Thymus (tissue), 14 donors: ENCODE data around the gene FMO4. TPM values are rescaled to one million over a fixed set of nuclear protein-coding genes. Genes with fewer than 3 reads are reported as not detected.
A peak's percentile ranks its signal among the peaks of the same experiment; 100 is the strongest.

Experiments
- DNase-seq, 9 donors: peaks; one replicate each; pipeline ENCODE4 v3.0.0-alpha.2; 2013; ENCODE audit warnings: low spot score in 9 of 9, low read depth in 6 of 9, missing footprints in 1 of 9
- H3K27ac ChIP-seq, 2 donors: one replicate each; pipeline ENCODE4 v1.5.1; 2013; ENCODE audit warnings: control low read depth in 1 of 2, low read depth in 1 of 2, low read length in 1 of 2, mild to moderate bottlenecking in 1 of 2, moderate library complexity in 1 of 2
- H3K27me3 ChIP-seq, 2 donors: one replicate each; pipeline ENCODE4 v1.5.1; 2013; ENCODE audit warnings: low read length in 1 of 2; ENCODE audit not compliant: control insufficient read depth in 2 of 2, insufficient read depth in 1 of 2
- H3K36me3 ChIP-seq, 2 donors: one replicate each; pipeline ENCODE4 v1.5.1; 2013; ENCODE audit warnings: low read length in 1 of 2, mild to moderate bottlenecking in 1 of 2, moderate library complexity in 1 of 2; ENCODE audit not compliant: control insufficient read depth in 2 of 2, insufficient read depth in 2 of 2
- H3K4me1 ChIP-seq, 2 donors: one replicate each; pipeline ENCODE4 v1.5.1; 2013; ENCODE audit warnings: low read length in 2 of 2; ENCODE audit not compliant: control insufficient read depth in 2 of 2, insufficient read depth in 2 of 2
- H3K4me3 ChIP-seq, 2 donors: one replicate each; pipeline ENCODE4 v1.5.1; 2013; ENCODE audit warnings: low read length in 2 of 2, control low read depth in 1 of 2, mild to moderate bottlenecking in 1 of 2
- H3K9me3 ChIP-seq, 2 donors: one replicate each; pipeline ENCODE4 v1.5.1; 2013; ENCODE audit warnings: low read length in 1 of 2, mild to moderate bottlenecking in 1 of 2; ENCODE audit not compliant: control insufficient read depth in 2 of 2, insufficient read depth in 1 of 2
- WGBS: extraction: QIAGEN DNeasy Blood & Tissue Kit; methylation state at CpG from one replicate; pipeline ENCODE4 v1.1.7; 2013; 5-methylcytosine and 5-hydroxymethylcytosine counted together
- long read RNA-seq, 10 donors: transcript quantifications; one replicate each; lab custom pipeline, GENCODE V29; 2026
- polyA plus RNA-seq: library from polyadenylated mRNA; stranded (reverse); fragments of 200-250 nt; gene quantifications from one replicate; pipeline ENCODE4 v1.2.3, GENCODE V29; 2013
- total RNA-seq: library from RNA; stranded (reverse); fragments of 120-200 nt; gene quantifications from one replicate; pipeline ENCODE4 v1.2.4, GENCODE V29; 2013
- donor health status: healthy.

FMO4 gene, protein sequence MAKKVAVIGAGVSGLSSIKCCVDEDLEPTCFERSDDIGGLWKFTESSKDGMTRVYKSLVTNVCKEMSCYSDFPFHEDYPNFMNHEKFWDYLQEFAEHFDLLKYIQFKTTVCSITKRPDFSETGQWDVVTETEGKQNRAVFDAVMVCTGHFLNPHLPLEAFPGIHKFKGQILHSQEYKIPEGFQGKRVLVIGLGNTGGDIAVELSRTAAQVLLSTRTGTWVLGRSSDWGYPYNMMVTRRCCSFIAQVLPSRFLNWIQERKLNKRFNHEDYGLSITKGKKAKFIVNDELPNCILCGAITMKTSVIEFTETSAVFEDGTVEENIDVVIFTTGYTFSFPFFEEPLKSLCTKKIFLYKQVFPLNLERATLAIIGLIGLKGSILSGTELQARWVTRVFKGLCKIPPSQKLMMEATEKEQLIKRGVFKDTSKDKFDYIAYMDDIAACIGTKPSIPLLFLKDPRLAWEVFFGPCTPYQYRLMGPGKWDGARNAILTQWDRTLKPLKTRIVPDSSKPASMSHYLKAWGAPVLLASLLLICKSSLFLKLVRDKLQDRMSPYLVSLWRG
- total RNA-seq: 2.5 TPM
- polyA plus RNA-seq: 6.9 TPM
- long read RNA-seq, donor 1: 0 reads
- long read RNA-seq, donor 2: 0 reads
- long read RNA-seq, donor 3, partial matches to known transcripts: 0 of 1 reads
- long read RNA-seq, donor 3, other reads (novel, unspliced or antisense): 0 of 1 reads
- long read RNA-seq, donor 4, partial matches to known transcripts: 0 of 1 reads
- long read RNA-seq, donor 4, other reads (novel, unspliced or antisense): 0 of 1 reads
- long read RNA-seq, donor 5: 0 reads
- long read RNA-seq, donor 6: 0 reads
- long read RNA-seq, donor 7, partial matches to known transcripts: 0 of 1 reads
- long read RNA-seq, donor 7, other reads (novel, unspliced or antisense): 0 of 1 reads
- long read RNA-seq, donor 8: 0 reads
- long read RNA-seq, donor 9, partial matches to known transcripts: 0 of 1 reads
- long read RNA-seq, donor 9, other reads (novel, unspliced or antisense): 0 of 1 reads
- long read RNA-seq, donor 10: 0 reads

DNA sequence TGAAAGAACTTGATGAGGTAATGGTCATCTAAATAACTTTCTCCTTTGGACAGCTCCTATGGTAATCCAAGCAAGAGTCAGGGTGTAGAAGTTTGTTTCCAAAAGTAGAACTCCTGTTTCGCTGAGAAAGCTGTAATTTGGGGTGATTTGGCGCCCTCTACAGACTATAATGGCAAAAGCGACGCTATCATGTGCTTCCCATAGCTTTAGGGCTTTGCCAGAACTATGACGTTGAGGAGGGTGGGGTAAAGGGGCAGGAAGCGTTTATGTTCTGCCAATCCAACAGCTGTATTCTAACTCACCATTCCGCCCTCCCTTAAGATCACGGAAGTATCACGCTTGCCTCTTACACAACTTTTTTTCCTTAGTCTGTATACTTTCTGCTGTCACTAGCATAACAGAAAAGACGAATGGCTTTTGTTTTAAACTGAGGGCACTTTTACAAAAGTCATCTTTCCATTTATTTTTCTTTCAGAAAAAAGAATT lies at the start of gene FMO4:
Gene FMO4, plus strand, starts transcription at position 349 of the 486 bp plus-strand sequence. CDS start 5,643 bp downstream, outside the sequence.
- Histone ChIP-seq H3K9me3 (no peaks in the 10 kb centered on the region), H3K4me3 (peak within 1 kb of the TSS; percentile 14), H3K36me3 (no peaks in the 10 kb centered on the region), H3K4me1 (peaks cover 0 to 4% of the 10 kb centered on the region in 2 donors), H3K27me3 (no peaks in the 10 kb centered on the region), H3K27ac (peak within 1 kb of the TSS; percentile 32 to 33)
- peak; percentile 83 to 98 (median 93) for DNase-seq
- WGBS: under 1% methylated on average over 10 of the region's 10 CpGs

DNA sequence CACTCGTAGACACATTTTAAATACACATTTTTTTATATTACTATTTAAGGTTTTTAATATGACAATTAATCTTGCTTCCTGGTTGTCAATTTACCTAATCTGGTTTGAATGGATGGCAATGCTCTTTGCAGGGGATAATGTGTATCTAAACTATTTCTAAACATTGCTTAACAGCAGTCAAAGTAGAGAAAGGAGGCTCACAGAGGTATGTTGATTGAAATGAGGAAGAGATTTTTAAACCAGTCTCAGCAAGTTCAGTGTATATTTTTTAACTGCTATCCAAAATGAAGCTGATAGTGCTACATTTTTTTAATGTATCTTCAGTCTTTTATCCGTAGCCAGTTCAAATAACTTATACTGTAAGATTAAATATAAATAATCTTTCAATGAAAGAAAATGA lies 48.3 kb upstream of the FMO4 start:
- no peaks in the 10 kb centered on the region for H3K27me3 ChIP-seq
- DNase-seq: no peak
- H3K4me3 ChIP-seq: no peak overlapping the region
- H3K36me3 ChIP-seq: no peaks in the 10 kb centered on the region
- no peaks in the 10 kb centered on the region for H3K4me1 ChIP-seq
- H3K9me3 ChIP-seq: no peaks in the 10 kb centered on the region
- WGBS: 88% methylated on average over 2 of the region's 2 CpGs
- no peak overlapping the region for H3K27ac ChIP-seq

DNA sequence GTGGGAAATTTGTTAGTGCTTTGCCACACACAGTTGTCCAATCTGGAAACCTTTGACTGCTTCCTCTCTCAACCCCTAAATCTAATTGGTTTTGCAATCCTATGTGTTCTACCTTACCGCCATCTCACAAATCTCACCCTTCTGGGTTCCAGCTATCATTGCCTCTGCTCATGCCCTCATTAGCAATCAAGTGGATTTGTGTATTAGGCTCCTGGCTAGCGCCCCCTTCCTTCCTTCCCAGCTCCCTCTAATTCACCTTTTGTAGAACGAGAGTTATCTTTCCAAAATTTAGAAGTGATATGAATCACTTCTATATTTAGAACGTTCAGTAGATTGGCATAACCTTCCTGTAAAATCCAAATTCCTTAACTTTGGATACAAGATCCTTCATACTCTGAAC lies 47.1 kb upstream of the FMO4 start:
- WGBS: 83% methylated on average over 4 of the region's 4 CpGs
- DNase-seq: no peak
- no peaks in the 10 kb centered on the region for H3K27me3 ChIP-seq
- no peak overlapping the region for H3K4me3 ChIP-seq
- H3K9me3 ChIP-seq: no peaks in the 10 kb centered on the region
- H3K27ac ChIP-seq: peak overlapping the region in 1 of 2 donors; percentile 56
- H3K36me3 ChIP-seq: no peaks in the 10 kb centered on the region
- no peaks in the 10 kb centered on the region for H3K4me1 ChIP-seq

DNA sequence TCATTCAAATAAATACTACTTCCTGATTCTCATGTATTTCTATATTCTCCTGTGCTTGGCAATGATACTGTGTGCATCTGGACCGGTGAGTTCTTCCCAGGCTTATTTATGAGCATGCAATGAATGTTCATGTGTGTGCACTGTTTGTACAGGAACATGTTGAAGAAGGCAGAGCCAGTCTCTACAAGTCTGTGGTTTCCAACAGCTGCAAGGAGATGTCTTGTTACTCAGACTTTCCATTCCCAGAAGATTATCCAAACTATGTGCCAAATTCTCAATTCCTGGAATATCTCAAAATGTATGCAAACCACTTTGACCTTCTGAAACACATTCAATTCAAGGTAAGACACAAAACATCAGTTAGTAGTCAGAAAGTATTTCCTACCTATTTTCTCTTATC lies 46.6 kb upstream of the FMO4 start:
- H3K27me3 ChIP-seq: no peaks in the 10 kb centered on the region
- no peaks in the 10 kb centered on the region for H3K36me3 ChIP-seq
- no peak overlapping the region for H3K4me3 ChIP-seq
- 86% methylated on average over 1 of the region's 1 CpG for WGBS
- no peaks in the 10 kb centered on the region for H3K4me1 ChIP-seq
- peak in 1 of 9 donors; percentile 23 for DNase-seq
- H3K9me3 ChIP-seq: no peaks in the 10 kb centered on the region
- H3K27ac ChIP-seq: peak overlapping the region in 1 of 2 donors; percentile 60

DNA sequence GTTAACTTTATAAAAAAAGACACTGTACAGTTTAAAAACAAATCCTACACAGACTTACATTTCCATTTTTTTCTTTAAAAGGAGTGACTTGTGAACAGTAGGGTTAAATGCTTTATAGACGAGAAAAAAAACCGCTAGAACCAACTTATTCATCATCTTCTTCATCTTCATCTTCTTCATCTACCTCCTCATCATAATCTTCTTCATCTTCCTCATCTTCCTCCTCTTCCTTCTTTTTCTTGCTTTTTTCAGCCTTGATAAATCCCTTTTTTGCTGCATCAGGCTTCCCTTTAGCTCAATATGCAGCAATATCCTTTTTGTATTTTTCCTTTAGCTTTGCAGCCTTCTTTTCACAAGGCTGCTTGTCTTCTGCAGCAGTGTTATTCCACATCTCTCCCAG lies 43.2 kb upstream of the FMO4 start:
- H3K4me1 ChIP-seq: no peaks in the 10 kb centered on the region
- WGBS: 98% methylated on average over 2 of the region's 2 CpGs
- H3K36me3 ChIP-seq: no peaks in the 10 kb centered on the region
- H3K4me3 ChIP-seq: no peak overlapping the region
- H3K27ac ChIP-seq: no peak overlapping the region
- H3K27me3 ChIP-seq: no peaks in the 10 kb centered on the region
- H3K9me3 ChIP-seq: no peaks in the 10 kb centered on the region
- DNase-seq: no peak

DNA sequence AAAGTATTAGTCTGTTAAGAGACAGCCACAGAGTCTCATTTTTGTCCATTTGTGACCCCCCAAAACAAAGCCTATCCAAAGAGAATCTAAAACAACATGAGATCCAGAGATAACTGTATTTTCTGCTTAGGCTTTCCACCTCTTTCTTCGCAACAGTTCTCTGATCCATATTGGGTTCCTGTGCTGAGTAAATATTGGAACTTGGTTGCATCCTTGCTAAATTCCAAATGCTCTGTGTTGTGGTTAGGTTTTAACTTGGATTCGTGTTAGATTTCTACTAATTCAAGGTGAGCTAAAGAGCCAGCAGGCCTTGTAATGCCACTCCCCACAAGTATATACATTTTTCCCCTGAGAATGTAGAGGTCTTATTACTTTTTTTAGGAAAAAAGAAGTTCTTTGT lies 36.4 kb upstream of the FMO4 start:
- no peaks in the 10 kb centered on the region for H3K36me3 ChIP-seq
- no peak for DNase-seq
- no peaks in the 10 kb centered on the region for H3K9me3 ChIP-seq
- no peak overlapping the region for H3K4me3 ChIP-seq
- WGBS: 93% methylated on average over 2 of the region's 2 CpGs
- no peak overlapping the region for H3K27ac ChIP-seq
- H3K27me3 ChIP-seq: no peaks in the 10 kb centered on the region
- no peaks in the 10 kb centered on the region for H3K4me1 ChIP-seq

DNA sequence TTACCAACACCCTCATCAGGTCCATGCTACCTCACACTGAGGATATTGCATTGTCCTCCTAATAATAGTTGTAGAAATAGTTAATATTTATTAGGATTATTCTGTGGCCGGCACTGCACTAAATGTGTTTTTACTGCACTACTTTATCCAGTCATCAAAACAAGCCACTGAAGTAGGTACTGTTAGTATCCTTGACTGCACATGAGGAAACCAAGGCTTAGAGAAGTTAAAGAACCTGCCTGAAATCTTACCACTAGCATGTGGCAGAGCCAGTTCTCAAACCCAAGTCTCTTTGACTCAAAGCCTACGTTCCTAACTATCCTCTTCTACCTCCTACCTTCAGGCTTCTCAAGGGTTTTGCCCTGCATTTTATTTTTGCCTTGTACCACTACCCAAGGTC lies 34.7 kb upstream of the FMO4 start:
- 97% methylated on average over 2 of the region's 2 CpGs for WGBS
- Histone ChIP-seq H3K4me3 (no peak overlapping the region), H3K9me3 (no peaks in the 10 kb centered on the region), H3K27ac (no peak overlapping the region), H3K27me3 (no peaks in the 10 kb centered on the region), H3K4me1 (no peaks in the 10 kb centered on the region), H3K36me3 (no peaks in the 10 kb centered on the region)
- no peak for DNase-seq

DNA sequence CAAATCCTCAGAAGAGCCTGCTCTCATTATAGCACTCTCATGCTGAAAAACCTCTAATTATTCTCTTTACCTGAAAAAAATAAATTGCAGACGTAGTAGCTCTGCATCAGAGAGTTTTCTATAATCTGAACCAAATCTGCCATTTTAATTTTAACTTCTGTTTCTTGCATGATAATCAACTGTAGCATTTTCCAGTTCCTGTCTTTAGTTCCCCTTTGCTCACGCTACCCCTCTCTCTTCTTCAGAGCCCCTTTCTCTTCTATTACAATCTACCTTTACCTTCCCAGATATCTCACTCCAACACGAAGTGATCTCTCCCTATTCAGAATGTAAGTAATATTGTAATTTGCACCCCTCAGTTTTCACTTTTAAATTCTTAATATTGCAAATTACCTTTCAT lies 34.3 kb upstream of the FMO4 start:
- 67% methylated on average over 3 of the region's 3 CpGs for WGBS
- no peak for DNase-seq
- Histone ChIP-seq H3K4me3 (no peak overlapping the region), H3K36me3 (no peaks in the 10 kb centered on the region), H3K4me1 (no peaks in the 10 kb centered on the region), H3K9me3 (no peaks in the 10 kb centered on the region), H3K27me3 (no peaks in the 10 kb centered on the region), H3K27ac (no peak overlapping the region)

DNA sequence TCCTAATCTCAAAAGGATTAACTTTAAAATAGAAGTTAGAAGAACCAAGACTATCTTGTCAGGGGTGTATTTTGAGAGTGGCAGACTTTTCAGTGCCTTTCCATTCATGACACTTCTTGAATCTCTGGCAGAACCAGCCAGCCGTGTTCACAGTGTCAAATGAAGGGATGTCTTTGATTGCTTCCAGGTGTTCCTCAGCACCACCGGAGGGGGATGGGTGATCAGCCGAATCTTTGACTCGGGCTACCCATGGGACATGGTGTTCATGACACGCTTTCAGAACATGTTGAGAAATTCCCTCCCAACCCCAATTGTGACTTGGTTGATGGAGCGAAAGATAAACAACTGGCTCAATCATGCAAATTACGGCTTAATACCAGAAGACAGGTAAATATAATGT lies 33.4 kb upstream of the FMO4 start:
- Histone ChIP-seq H3K9me3 (no peaks in the 10 kb centered on the region), H3K36me3 (no peaks in the 10 kb centered on the region), H3K4me3 (no peak overlapping the region), H3K4me1 (no peaks in the 10 kb centered on the region), H3K27ac (no peak overlapping the region), H3K27me3 (no peaks in the 10 kb centered on the region)
- 93% methylated on average over 7 of the region's 7 CpGs for WGBS
- no peak for DNase-seq
